Suppressor macrophage treated with lipopolysaccharide for 4 hours (primary cell): ENCODE results near the gene EPN3.

Experiments
- DNase-seq: peaks from one replicate; pipeline ENCODE4 v3.0.0-alpha.2; 2020

Gene EPN3

GRCh38 chr17:50551433-50551815 is 18.9 kb downstream of the EPN3 start:
- no peak for DNase-seq

- no peak for DNase-seq
Measured at GRCh38 chr17:50551884-50552283, 19.3 kb downstream of the EPN3 start.

- DNase-seq: no peak
Measured at GRCh38 chr17:50554201-50554600, 21.7 kb downstream of the EPN3 start.

- no peak for DNase-seq
Measured at GRCh38 chr17:50556803-50557202, 24.3 kb downstream of the EPN3 start.

- DNase-seq: no peak
Measured at GRCh38 chr17:50557630-50558029, 25.1 kb downstream of the EPN3 start.

- DNase-seq: no peak
Measured at GRCh38 chr17:50558091-50558490, 25.6 kb downstream of the EPN3 start.

GRCh38 chr17:50558581-50558940 is 26.0 kb downstream of the EPN3 start:
- DNase-seq: no peak

- DNase-seq: peak; percentile 64
Measured at GRCh38 chr17:50558941-50559614, 26.5 kb downstream of the EPN3 start.

GRCh38 chr17:50559674-50560184 is 27.2 kb downstream of the EPN3 start:
- DNase-seq: peak; percentile 65

- peak; percentile 91 for DNase-seq
Measured at GRCh38 chr17:50560185-50560824, 27.8 kb downstream of the EPN3 start, which contains the start of gene CACNA1G. Gene CACNA1G (plus strand): TSS chr17:50560715. CDS start chr17:50561460, 745 bp downstream.

- DNase-seq: no peak
Measured at GRCh38 chr17:50560931-50561745, 28.6 kb downstream of the EPN3 start.

GRCh38 chr17:50561746-50562141 is 29.2 kb downstream of the EPN3 start:
- DNase-seq: no peak

GRCh38 chr17:50562242-50563091 is 29.9 kb downstream of the EPN3 start:
- DNase-seq: no peak

- DNase-seq: no peak
Measured at GRCh38 chr17:50563092-50563511, 30.6 kb downstream of the EPN3 start.

GRCh38 chr17:50564916-50565315 is 32.4 kb downstream of the EPN3 start:
- peak; percentile 66 for DNase-seq

GRCh38 chr17:50565402-50566350 is 33.1 kb downstream of the EPN3 start:
- DNase-seq: no peak

GRCh38 chr17:50566886-50567285 is 34.4 kb downstream of the EPN3 start:
- no peak for DNase-seq

GRCh38 chr17:50568659-50569058 is 36.1 kb downstream of the EPN3 start:
- DNase-seq: no peak

GRCh38 chr17:50569592-50569991 is 37.1 kb downstream of the EPN3 start:
- no peak for DNase-seq

- no peak for DNase-seq
Measured at GRCh38 chr17:50570032-50570431, 37.5 kb downstream of the EPN3 start.

GRCh38 chr17:50570528-50570927 is 38.0 kb downstream of the EPN3 start:
- no peak for DNase-seq
